Pons (tissue), 1 donor: ENCODE results near the gene THOP1.
A peak's percentile ranks its signal among the peaks of the same experiment; 100 is the strongest.

ENCODE experiments used
- DNase-seq: peaks from one replicate; pipeline ENCODE4 v3.0.0-alpha.2; 2016; ENCODE audit warnings: low spot score

THOP1 gene

GRCh38 chr19:2762783-2763496 is 22.4 kb upstream of the THOP1 start:
- no peak for DNase-seq

- no peak for DNase-seq
Observed at GRCh38 chr19:2763687-2764086, 21.6 kb upstream of the THOP1 start.

- no peak for DNase-seq
Observed at GRCh38 chr19:2764945-2765344, 20.4 kb upstream of the THOP1 start.

GRCh38 chr19:2765376-2765775 is 19.9 kb upstream of the THOP1 start:
- no peak for DNase-seq

- DNase-seq = no peak
Observed at GRCh38 chr19:2766594-2767372, 18.5 kb upstream of the THOP1 start.

GRCh38 chr19:2767688-2768087 is 17.6 kb upstream of the THOP1 start:
- DNase-seq = no peak

GRCh38 chr19:2768365-2769132 is 16.8 kb upstream of the THOP1 start:
- no peak for DNase-seq

- no peak for DNase-seq
Observed at GRCh38 chr19:2769218-2769617, 16.1 kb upstream of the THOP1 start.

GRCh38 chr19:2770055-2771013 is 15.0 kb upstream of the THOP1 start:
- peak; percentile 83 for DNase-seq

GRCh38 chr19:2771786-2772674 is 13.3 kb upstream of the THOP1 start:
- DNase-seq = peak; percentile 15

- peak; percentile 24 for DNase-seq
Observed at GRCh38 chr19:2774083-2774679, 11.1 kb upstream of the THOP1 start.

- DNase-seq = no peak
Observed at GRCh38 chr19:2774953-2775555, 10.2 kb upstream of the THOP1 start.

- DNase-seq = peak; percentile 63
Observed at GRCh38 chr19:2775556-2776430, 9.5 kb upstream of the THOP1 start.

- no peak for DNase-seq
Observed at GRCh38 chr19:2777952-2778683, 7.2 kb upstream of the THOP1 start.

GRCh38 chr19:2779121-2779740 is 6.1 kb upstream of the THOP1 start:
- DNase-seq = peak; percentile 88

GRCh38 chr19:2780284-2780683 is 5.0 kb upstream of the THOP1 start:
- no peak for DNase-seq

- peak; percentile 23 for DNase-seq
Observed at GRCh38 chr19:2782329-2782935, 2.9 kb upstream of the THOP1 start.
